Hair follicular keratinocyte (primary cell): ENCODE measurements around the gene SPATA31E1. TPM values are rescaled to one million over a fixed set of nuclear protein-coding genes. Genes with fewer than 3 reads are reported as not detected.

Source experiments
- total RNA-seq: library from RNA; depleted of rRNA; stranded (reverse); fragments of >200 nt; gene quantifications from 2 replicates; pipeline ENCODE4 v1.2.3, GENCODE V29; 2015

Gene SPATA31E1
- not detected in 2 replicates for total RNA-seq

GRCh38 chr9:87882627-87883026, at the start of gene SPATA31E1:
Gene SPATA31E1 (plus strand): TSS chr9:87882877. CDS start chr9:87882892, 15 bp downstream.

GRCh38 chr9:87917662-87918061, 35.0 kb downstream of the SPATA31E1 start, which contains the start of gene SPATA31C1:
Gene SPATA31C1 (plus strand): TSS chr9:87917962.

Other genes starting within 250 kb of the SPATA31E1 start
- 124 and 132 TPM in 2 replicates for gene CTSL, start 156.8 kb upstream of the SPATA31E1 start, total RNA-seq
- not detected in 2 replicates for gene SPATA31C1, start 35.1 kb downstream of the SPATA31E1 start, total RNA-seq
- gene CDK20, start 91.7 kb downstream of the SPATA31E1 start, total RNA-seq: 1.7 and 3.7 TPM in 2 replicates